GM19193 (cell line): Measurements from ENCODE around the gene KIAA1328.

Experiments
- POLR2A ChIP-seq: IDR thresholded peaks from 4 replicates; pipeline ENCODE4 v1.6.1; 2011; ENCODE audit not compliant: insufficient read depth, insufficient read length; ENCODE audit errors: extremely low read depth

The KIAA1328 gene

DNA sequence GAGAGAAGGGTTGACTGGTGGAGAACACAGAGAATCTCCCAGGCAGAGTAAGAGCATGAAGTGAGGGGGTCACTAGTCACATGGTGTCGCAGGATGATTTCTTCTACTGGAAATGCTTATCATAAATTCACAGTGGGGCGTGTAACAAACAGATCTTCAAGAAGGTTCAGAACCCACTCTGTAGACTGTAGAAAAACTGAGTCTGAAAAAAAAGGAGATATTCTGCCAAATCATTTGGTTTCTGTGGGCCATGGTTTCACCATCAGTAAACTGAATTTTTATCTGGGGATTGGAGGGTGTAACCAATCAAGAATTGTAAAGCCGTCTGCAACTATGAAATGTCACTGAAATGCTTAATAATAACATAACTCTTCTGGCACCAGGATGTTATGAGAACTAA lies 15.1 kb upstream of the KIAA1328 start:
- no peak for TF ChIP-seq POLR2A

DNA sequence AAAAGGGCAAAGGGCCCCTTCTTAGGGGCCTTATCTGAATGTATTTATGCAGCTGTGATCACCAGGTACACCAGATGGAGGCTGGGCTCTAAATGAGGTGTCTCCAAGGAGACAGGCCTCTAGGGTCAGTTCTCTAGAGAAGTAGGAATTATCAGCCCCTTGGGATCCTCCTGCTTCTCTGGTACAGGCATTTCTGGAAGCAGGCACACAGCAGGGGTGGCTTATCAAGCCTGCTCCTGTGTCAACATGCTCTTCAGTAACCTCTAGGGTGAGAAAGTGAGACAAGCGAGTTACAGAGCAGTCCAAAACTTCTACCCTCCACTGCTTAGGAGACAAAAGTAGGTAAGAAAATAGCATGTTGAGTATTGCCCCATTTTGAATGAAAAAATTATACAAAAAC lies 13.9 kb upstream of the KIAA1328 start:
- TF ChIP-seq POLR2A = no peak

DNA sequence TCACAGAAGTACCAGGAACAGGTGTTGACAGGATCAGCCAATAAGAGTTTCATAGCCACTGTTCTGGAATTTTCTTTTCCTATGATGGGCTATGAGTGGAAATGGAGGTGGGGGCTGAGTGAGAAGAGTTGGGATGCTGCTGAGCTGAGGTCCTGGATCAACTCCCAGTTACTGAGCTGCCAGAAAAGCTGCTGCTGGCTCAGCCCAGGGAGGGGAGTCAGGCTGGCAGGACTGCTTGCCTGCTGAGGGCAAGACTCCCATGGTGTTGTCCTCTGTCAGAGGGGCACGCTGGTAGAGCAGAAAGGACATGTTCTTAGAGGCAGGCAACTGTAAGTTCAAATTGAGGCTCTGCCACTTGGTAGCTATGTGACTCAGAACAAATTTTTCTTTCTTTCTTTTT lies 11.9 kb upstream of the KIAA1328 start:
- TF ChIP-seq POLR2A = no peak

DNA sequence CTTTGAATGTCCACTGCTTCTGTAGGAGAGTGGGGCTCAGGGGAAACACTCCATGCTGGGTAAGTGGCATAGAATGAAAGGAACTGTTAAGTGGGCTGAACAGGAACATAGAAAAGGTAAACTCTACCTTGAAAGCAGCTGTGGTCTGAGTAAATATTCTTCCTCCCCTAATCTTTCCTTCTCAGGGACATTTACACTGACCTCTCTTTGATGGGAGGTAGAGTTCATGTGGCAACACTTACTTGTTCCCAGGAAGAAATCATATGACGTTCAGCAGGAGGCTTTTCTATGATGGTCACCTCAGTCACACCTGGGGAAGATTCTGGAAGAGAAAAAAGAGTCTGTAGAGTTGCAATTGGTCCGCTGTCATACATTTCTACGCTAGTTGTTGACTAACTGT lies 10.3 kb upstream of the KIAA1328 start:
- TF ChIP-seq POLR2A = no peak

DNA sequence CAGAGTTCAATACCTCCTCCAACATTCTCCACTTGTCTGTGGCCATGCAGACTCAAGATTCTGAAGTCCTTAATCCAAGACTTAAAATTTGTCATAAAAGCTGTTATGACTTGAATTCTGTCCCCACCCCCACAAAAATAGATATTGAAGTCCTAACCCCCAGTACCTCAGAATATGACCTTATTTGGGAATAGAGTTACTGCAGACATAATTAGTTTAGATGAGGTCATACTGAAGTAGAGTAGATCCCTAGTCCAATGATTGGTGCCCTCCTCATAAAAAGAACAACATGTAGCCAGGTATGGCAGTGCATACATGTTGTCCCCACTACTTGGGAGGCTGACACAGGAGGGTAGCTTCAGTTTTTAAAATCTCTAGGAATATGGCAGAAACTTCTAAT lies 9.3 kb upstream of the KIAA1328 start:
- TF ChIP-seq POLR2A = no peak

DNA sequence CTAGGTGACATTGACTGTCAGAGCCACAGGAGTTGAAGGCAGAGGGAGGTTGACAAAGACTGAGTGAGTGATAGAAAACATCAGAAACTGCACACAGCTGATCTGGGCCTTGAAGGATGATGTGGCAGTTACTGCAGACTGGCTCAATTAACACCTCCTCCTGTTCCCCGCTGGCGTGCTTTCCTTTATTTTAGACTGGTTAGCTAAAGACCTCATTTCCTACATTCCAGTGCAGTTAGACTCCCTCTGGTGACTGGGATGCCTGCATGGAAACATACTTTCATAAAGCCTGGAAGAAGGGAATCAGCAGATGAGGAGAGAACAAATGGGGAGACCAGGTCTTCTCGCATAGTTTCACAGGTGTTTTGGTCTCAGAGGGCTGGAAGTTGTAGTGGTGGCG lies 7.2 kb upstream of the KIAA1328 start:
- TF ChIP-seq POLR2A = no peak

DNA sequence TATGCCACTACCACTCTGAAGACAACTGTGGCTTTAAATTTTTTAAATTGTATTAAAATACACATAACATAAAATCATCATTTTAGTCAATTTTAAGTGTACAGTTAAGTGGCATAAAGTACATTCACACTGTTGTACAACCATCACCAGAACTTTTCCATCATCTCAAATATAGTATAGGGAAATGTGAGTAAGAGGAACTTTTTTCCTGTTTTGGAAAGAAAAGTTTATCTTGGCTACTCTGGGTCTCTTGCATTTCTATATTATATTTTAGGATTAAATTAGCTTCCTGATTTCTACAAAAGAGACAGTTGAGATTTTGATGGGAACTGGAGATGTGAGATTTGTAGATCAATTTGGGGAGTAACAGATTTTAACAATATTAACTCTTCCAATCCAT lies 3.4 kb upstream of the KIAA1328 start:
- no peak for TF ChIP-seq POLR2A

DNA sequence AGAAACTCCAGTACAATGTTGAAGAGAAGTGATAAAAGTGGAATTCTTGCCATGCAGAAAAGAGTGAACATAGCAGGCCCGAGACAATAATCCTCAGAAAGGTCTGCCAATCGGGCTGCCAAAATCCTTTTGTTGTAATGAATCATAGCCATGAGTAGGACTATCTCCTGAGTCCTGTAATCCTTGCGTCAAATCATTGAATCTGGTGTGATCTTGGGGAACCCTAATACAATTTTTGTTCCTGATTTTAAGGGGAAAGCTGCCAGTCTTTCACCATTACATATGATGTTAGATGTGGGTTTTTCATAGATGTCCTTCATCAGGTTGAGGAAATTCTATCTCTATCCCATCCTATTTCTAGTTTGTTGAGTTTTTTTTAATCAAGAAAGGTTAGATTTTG lies 2.4 kb upstream of the KIAA1328 start:
- TF ChIP-seq POLR2A = no peak

DNA sequence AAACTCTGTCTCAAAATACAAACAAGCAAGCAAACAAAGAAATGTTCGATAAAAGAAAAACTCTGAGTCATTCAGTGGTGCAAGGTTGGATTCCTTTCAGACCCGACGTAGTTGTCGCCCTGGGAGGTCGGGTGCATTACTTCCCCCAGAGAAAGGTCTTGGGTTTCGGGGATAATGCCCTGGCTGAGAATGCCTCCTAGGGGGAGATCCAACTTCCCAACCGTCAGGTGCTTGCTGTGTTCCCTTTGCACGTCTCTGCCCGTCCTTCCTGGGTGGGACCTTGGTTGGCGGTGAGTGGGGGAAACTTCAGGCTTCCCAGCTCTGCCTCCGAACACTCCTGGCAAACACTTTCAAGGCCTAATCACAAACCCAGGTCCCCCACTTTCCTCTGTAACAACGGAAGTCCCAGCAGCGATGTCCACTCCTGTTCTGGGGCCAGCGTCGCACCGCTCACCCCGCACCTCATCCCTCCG lies 734 bp upstream of the KIAA1328 start:
- no peak for TF ChIP-seq POLR2A

DNA sequence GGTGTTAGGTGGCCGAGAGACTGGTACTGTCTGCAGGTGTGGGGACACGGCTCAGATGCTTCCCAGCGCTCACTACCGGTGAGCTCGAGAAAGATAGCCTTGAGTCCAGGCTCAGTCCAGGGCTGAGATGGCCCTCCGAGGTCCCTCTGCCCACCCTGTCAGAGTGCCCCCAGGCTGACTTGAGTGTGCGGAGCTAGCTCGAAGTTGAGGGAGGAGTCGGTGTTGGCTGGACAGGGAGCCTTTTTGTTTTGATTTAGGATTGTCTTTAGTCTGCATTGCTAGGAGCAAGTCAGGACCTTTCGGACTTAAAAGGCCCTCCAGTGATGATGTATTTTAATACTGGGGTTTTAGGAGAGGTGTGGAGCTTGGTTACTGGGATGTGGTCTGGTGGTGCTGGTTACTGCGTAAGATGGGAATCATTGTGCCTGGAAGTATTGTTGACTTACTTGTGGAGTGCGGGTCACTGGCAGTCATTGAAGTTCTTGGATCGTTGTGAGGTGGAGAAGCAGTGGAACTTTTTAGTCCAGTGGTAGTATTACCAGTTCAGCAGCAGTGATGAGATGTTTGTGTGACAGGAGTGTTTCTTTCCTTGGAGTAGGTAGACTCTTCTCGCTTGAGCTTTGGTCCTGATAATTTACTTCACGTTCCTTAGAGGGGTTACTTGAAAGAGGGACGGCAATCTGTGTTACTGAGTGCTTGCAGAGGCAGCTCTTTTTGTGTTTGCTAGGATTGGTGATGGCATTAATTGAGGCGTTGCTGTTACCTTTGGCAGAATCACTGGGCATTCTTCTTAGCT lies 633 bp downstream of the KIAA1328 start:
- TF ChIP-seq POLR2A = no peak

DNA sequence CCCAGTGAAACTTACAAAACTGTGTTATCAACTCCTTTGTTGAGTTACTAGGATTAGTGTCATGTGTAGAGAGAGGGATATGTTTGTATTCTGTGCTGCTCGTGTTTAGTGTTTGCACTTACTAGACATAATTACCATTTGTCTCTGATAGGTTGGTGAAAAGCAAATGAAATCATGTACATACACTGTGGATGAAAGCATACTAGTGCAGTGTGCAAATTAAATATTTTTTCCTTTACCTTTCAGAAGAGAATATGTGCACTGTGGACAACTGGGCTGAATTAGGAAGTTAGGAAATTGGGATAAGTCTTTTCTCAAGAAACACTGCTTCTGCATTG lies 1.2 kb downstream of the KIAA1328 start:
- TF ChIP-seq POLR2A = no peak

DNA sequence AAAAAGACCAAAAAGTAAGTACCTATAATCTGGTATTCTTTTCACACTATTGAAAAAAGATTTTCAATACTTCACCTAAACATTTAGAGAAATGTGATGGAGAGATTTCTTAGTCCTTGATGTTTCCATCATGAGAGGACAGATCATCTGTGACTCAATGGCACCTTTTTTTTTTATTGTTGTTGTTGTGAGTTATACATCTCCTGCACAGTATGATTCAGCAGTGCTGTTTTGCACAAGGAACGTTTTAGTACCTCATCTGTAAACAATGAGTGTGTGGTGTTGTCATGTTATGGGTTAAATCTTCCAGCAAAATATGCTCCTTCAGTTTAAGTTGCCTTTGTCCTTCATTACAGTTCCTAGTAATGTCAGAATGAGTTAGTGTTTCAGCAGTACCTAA lies 2.2 kb downstream of the KIAA1328 start:
- no peak for TF ChIP-seq POLR2A

DNA sequence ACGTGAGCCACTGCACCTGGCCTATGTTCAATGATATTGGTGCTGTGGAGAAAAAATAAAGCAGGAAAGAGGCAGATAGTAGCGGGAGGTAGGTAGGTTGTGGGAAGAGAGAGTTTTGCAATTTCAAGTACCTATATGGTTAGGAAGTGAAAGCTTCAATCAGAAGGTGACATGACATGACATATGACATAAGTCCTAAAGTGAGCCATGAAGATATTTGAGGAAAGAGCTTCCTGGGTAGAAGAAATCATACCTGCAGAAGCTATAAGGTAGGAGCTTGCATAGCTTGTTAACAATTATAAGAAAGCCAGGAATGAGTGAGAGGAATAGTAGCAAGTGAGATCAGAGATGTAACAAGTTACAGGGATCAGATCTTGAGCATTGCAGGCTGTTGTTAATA lies 4.2 kb downstream of the KIAA1328 start:
- TF ChIP-seq POLR2A = no peak

DNA sequence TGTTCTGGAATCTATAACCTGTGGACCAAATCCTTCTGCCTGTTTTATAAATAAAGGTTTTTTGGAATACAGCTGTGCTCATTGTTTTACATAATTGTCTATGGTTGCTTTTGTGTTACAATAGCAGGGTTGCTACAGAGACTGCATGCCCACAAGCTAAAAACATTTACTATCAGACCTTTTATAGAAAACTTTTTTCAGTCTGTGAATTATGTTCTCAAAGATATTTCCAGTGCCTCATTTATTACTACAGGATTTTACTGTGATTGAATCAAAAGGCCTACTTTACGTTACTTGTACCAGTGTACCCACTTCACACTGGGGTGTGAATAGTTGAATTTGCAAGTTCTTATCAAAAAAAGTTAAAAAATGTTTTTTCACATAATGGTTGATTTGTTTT lies 7.0 kb downstream of the KIAA1328 start:
- no peak for TF ChIP-seq POLR2A

DNA sequence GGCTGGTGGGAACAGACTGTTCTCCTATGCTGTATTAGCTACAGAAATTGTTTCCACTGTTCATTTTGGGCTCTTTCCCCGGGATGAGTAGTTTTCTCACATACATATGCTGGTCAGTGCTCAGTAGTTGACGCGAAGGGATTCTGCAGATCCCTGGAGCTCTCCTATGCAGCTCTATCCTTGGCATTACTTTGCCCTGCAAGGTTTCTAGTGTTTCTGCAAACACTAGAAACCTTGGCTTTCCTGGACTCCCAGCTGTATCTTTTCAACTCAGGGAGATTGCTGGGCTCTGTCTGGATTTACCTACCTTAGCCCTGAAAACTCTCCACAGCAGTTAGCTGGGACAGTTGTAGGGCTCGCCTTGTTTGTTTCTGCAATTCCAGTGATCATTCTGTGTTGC lies 10.9 kb downstream of the KIAA1328 start:
- no peak for TF ChIP-seq POLR2A

DNA sequence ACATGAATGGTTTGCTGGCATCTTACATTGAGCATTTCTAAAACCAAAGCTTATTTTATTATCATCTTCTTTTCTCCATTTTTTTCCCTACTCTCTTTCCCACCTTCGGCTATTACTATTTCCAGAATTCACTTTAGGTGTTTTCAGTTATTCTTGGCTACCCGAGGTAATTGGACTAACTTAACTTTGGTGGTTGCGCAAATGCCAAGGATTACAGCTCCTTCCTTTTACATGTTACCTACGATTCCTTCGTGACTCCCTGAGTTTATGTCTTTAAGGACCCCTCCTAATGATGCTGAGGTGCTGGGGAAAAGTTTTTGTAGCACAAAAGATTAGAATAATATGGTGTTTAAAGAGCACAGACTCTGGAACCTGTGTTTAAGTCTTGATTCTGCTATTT lies 14.3 kb downstream of the KIAA1328 start:
- TF ChIP-seq POLR2A = no peak

DNA sequence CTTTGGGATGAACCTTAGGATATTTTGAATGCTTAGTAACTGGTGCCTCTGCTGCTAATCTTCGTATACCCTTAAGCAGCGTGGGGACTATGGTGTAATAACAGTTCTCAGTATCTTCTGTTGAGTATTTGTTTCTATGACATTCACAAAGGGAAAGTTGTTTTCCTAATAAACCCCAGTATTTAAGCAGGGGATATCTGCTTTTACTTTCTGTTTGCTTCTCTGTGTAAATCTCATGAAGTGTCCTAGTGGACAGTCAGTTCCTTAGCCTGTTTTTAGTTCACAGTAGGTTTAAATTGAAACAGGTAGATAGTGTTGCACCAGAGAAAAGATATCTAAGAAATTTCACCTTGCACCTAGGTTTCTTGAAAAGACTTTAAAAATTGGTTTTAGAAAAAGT lies 14.9 kb downstream of the KIAA1328 start:
- TF ChIP-seq POLR2A = no peak

DNA sequence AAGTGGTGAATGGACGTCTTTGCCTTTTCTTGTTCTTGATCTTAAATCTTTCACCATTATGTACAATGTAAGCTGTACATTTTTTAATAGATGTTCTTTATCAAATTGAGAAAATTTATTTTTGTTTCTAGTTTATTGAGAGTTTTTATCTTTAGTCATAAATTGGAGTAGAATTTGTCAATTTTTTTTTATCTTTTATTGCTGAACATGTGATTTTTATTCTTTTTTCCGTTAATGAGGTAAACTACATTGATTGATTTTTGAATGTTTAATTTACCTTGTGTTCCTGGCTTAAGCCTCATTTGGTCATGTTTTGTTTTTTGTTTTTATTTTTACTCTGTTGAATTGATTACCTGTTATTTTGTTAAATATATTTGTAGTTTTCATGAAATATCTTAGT lies 19.7 kb downstream of the KIAA1328 start:
- TF ChIP-seq POLR2A = no peak
